OCI-LY3 (cell line): ENCODE data around the gene HSF5.

ENCODE experiments used
- CTCF ChIP-seq: fragments of 200-600, 300-600 bp; sonication (generic); IDR thresholded peaks from 2 replicates; pipeline ENCODE4 v1.5.1; 2014; ENCODE audit warnings: antibody characterized with exemption, low read length, low read depth
- EZH2phosphoT487 ChIP-seq: fragments of 200-600 bp; shearing (Covaris generic); IDR thresholded peaks from 2 replicates; pipeline ENCODE4 v1.6.1; 2018; ENCODE audit warnings: antibody characterized with exemption, mixed run types, low read depth

GRCh38 chr17:58432806-58433573 is 55.2 kb downstream of the HSF5 start:
- peak; percentile 31 for TF ChIP-seq CTCF
- TF ChIP-seq EZH2phosphoT487: no peak
